GM19328 (cell line): ENCODE data around the gene GABBR2.

Source experiments
- ATAC-seq: cut with Tn5 transposase; IDR thresholded peaks from one replicate; pipeline ENCODE4 v1.9.1; 2021; ENCODE audit warnings: mild to moderate bottlenecking, moderate library complexity; ENCODE audit not compliant: unreplicated experiment

GABBR2 gene

GRCh38 chr9:98378206-98378780 is 330.4 kb downstream of the GABBR2 start:
- no peak for ATAC-seq

DNA sequence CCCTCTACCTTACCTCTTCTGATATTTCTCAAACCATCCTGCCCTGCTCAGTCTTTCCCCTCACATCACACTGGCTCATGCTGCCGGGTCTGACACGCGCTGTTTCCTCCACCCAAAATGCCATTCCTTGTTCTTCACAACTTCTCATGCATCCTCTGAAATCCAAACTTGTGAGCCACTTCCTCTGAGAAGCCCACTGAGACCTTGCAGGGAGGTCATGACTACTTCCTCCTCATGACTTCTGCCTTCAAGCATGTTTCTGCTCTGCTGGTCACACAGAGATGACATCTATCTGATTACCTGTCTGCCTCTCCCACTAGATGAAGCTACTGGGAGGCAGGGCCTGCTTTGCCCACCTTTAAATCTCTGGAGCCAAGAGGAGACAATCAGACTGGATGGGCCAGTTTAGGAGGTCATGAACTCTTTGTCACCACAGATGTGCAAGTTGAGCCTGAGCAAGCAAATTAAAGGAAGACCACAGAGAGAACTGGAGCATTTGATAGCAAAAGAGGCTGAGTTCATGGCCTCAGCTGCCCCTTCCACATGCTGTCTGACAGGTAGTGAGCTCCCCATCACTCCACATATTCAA is 333.5 kb downstream of the GABBR2 start:
- no peak for ATAC-seq

DNA sequence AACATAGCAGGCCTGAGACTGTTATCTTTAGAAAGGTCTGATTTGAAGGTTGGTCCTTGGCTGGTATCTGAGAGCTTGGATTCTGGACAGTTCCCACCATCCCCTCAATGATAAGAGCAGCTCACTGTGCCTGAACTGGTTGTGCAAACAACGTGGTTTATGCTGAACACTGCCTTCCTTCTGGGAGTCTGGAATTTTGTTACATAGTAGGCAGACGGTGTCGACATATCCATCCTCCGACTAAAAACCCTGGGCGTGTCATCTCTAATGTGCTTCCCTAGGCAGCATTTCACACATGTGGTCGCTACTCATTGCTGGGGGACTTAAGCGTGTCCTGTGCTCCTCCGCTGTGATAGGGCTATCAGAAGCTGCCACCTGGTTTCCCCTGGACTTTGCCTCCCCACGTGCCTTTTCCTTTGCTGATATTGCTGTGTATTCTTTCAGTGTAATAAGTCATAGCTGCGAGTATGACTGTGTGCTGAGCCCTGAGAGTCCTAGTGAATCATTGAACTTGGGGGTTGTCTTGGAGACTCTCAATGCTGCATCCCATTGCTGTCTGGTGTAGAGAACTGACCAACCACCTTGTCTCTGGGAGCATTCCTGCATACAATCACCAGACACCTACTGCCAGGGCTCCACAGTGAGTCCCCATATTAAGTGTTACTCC is 334.2 kb downstream of the GABBR2 start:
- no peak for ATAC-seq

DNA sequence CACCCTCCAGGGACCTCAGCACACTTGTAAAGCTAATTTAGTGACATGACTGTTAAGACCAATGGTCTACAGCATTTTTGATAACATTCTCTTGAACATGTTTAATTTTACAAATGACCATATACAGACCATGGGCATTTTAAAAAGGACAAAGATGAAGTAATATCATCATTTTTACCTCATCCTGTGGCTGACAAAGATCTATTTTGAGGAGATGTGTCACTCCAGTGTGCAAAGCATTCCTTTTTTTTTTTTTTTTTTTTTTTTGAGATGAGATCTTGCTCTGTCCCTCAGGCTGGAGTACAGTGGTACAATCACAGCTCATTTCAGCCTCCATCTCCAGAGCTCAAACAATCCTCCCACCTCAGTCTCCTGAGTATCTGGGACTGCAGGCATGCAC is 335.1 kb downstream of the GABBR2 start:
- ATAC-seq = no peak

DNA sequence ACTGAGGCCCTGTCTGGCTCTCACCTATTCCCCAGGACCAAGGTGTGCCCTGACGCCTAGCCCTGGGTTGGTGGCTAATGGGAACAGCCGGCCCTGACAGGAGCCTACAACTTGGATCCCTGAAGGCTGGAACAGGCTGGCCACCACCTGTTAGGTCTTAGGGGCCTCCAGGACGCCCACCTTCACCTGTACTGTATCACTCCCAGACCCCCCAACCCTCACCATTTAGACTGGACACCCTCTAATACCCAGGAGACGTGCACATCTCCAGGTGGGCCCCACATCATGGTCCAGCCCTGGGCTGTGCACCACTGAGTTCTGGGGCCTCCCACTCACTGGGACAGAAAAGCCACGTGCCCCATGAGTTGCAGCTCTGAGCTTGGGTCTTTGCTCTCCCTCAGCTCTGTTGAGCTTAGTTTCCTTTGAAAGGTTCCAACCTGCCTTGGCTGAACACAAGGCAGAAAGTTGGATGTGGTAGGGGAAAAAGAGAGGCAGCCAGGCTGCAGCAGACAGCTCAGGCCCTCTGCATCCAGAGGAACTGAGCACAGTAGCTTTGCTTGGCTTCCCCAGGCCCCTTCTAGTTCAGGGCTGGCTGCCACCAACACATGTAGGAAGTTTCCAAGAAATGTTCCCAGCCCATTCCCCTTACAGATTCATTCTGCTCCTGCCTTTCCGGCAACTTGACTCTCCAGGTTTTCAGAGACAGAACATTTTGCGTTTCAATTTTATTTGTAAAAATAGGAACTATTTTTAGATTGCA is 336.5 kb downstream of the GABBR2 start:
- ATAC-seq = no peak

GRCh38 chr9:98370976-98371315 is 337.8 kb downstream of the GABBR2 start:
- ATAC-seq = no peak

- no peak for ATAC-seq
Observed at GRCh38 chr9:98370300-98370975, 338.3 kb downstream of the GABBR2 start.

GRCh38 chr9:98369896-98370295 is 338.8 kb downstream of the GABBR2 start:
- ATAC-seq = no peak

GRCh38 chr9:98369471-98369870 is 339.3 kb downstream of the GABBR2 start:
- ATAC-seq = no peak

DNA sequence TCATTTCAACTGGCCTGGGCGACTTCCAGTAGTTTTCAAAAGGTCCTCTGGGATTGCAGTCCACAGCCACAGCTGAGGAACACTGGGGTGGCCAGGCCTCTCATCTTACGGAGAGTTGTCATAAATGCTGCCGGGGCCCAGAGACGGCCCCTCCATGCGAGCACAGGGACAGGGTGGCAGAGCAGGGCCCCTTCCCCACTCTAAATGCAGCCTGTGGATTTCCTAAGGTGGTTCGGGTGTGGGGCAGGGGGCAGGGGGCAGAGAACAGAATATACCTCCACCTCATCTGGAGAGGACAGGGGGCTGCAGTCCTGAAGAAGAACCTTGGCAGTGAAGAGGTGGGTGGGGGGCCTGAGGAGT is 339.7 kb downstream of the GABBR2 start:
- ATAC-seq = no peak

DNA sequence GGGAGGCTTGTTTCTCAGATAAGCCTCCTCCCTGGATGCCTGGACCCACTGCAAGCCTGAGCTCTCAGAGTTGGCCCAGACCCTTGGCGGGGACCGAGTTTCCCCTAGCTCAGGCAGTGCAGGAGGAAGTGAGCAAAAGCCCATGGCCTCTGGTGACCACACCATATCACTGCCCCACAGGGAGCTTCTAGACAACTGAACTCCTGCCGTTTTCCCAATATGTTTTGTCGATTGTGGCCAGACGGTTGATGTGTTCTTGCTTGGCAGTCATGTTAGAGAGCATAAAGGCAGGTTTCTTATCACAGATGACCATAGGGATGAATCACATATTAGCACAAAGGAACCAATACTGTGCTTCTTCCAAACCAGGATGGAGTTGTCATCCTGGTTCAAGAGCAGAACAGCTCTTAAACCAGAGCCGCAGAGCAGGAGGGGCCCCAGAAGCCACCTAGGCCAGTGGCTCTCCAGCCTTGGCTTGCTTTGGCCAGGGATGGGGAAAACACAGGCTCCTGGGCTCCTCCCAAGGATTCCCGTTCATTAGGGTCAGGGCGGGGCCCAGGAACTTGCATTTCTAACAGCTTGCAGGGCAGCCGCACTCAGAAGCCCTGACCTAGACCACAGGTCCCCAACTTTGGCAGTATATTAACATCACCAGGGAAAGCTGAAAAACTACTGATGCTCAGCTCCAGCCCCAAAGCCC is 340.2 kb downstream of the GABBR2 start:
- no peak for ATAC-seq

DNA sequence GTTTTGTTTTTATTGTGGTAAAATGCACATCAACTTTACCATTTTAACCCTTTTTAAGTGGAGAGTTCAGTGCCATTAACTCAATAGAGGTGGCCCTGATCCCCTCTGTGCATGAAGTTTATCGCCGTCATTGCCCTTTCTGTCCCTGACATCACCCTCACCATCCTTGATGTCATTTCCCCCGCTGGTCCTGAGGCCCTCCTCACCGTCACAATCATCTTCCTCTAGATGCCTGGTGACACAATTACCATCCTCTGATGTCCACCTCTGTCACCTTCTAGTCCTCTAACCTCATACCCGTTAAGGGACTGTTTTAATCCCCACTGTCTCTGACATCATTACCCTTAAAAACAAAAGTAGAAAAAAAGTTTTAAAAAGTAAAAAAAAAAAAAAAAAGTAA is 340.8 kb downstream of the GABBR2 start:
- no peak for ATAC-seq

GRCh38 chr9:98367371-98367900 is 341.3 kb downstream of the GABBR2 start:
- no peak for ATAC-seq

GRCh38 chr9:98365781-98366180 is 343.0 kb downstream of the GABBR2 start:
- ATAC-seq = no peak

GRCh38 chr9:98365227-98365669 is 343.5 kb downstream of the GABBR2 start:
- ATAC-seq = no peak

DNA sequence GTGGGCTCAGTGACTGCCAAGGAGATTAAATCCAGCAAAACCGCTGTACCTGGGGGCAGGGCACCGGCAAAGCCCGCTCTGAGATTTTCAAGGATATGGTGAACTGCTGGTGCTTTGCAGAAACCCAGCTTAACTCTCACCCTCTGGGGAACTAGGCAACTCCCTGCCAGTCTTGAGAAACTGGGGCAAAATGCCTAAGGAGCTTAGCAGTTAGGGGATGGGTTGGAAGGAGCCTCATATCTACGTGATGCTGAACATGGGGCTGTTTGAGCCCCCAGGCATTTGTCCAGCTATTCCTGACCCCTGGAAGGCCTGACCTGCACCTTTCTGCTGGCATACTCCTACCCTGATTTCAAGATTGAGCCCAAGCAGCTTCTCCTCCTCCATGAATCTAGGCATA is 344.6 kb downstream of the GABBR2 start:
- no peak for ATAC-seq

DNA sequence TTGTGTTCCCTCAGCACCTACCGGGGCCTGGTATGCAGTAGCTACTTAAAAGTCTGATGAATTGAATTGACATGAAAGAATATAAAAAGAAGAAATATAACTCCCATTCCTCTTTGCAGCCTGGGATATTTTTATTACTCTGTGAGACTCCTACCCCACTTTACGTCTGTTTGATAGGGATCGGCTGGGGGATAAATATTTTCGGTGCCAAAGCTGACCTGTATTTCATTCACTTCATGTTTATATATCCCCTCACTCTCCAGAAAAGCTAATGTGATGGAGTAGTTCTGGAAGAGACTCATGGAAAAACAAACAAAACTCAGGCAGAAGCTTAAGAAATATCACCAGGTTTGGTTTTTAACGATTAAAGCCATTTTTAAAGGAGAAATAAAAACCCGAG is 345.1 kb downstream of the GABBR2 start:
- no peak for ATAC-seq

DNA sequence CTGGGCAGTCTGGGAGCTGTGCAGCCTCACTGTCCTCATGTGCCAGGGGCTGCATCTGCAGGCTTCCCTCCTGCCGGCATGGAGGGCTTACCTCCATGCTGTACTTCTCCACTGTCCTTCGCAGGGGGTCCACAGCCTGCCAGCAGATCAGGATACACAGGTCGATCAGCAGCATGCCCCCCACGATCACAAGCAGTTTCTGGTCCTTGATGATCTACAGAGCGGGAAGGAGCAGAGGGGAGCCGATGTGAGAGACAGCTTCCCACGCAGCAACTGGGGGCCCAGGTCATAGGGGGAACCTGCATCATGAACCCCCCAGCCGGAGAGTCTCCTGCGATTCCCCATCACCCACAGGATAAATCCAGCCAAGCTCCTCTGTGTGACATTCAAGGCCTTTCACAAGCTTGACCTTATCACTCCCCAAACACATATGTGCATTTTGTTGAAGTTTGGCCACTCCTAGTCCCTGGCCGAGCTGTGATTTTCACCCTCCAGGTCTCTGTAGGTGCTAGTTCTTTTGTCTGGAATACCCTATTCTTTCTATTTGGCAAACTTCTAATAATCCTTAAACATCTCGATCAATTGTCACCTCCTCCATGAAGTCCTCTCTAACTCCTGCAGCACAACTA is 346.0 kb downstream of the GABBR2 start:
- ATAC-seq = no peak

GRCh38 chr9:98361645-98362044 is 347.1 kb downstream of the GABBR2 start:
- no peak for ATAC-seq

DNA sequence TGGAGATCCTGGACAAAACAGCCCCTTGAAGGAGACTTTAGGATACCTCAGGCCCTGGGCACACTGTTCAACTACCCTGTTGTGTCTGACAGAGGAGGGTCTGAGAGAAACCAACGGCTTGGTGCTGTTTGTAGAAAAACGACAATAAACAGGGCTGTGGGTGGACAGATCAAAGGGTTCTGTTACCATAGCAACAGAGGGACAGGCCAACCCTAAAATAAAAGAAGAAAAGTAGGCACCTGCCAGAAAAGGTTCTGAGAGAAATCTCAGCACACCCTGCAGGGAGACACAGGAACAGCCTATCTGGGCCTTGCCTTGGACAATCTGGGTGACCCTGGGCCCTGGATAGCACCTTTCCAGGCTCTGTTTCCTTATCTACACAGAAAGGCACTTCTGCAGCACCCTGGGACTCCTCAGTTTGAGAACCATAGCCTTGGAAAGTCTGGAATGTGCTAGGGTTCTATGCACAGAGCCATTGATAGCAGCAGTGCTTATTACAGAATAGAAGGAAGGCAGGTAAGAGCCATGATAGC is 348.5 kb downstream of the GABBR2 start:
- no peak for ATAC-seq
